Measurements from ENCODE around the gene HIF1AN. TPM values are rescaled to one million over a fixed set of nuclear protein-coding genes. Genes with fewer than 3 reads are reported as not detected.

HIF1AN gene
- total RNA-seq, 2 donors from 2014 or later: 51.8 to 58.8 TPM

GRCh38 chr10:100554902-100555301 is 19.2 kb downstream of the HIF1AN start:
- H3K9me3 Mint-ChIP-seq: no peaks in the 10 kb centered on the region
- Histone ChIP-seq H3K36me3 (ENCODE audit: control insufficient read depth, insufficient read depth, low read length) (peaks cover 40% of the 10 kb centered on the region), H3K4me1 (ENCODE audit: control insufficient read depth, insufficient read depth, low read length) (peaks cover 16% of the 10 kb centered on the region), H3K4me3 (ENCODE audit: low read length) (no peak overlapping the region), H3K27me3 (ENCODE audit: control insufficient read depth, insufficient read depth, low read length, poor library complexity, severe bottlenecking) (no peaks in the 10 kb centered on the region), H3K27ac (ENCODE audit: low read depth, low read length) (no peak overlapping the region), H3K9me3 (ENCODE audit: control insufficient read depth, low read length) (no peaks in the 10 kb centered on the region), H3K9ac (ENCODE audit: extremely low read depth, low read length, poor library complexity, severe bottlenecking) (no peak overlapping the region)
- H3K4me3 Mint-ChIP-seq: no peak overlapping the region
- 98 to 100% methylated on average over 2 of the region's 2 CpGs for WGBS, 2 experiments (ENCODE audit: insufficient coverage in 1 of 2, insufficient read length in 1 of 2)
- no peaks in the 10 kb centered on the region for H3K27me3 Mint-ChIP-seq (ENCODE audit: insufficient read depth)
- peaks cover 37% of the 10 kb centered on the region for H3K36me3 Mint-ChIP-seq (ENCODE audit: low read depth)
- DNase-seq: no peak
- no peak overlapping the region for H3K27ac Mint-ChIP-seq
- TF ChIP-seq CTCF (conservative IDR thresholded peaks at IDR 0.05): no peak
- H3K4me1 Mint-ChIP-seq: peaks cover 17% of the 10 kb centered on the region

GRCh38 chr10:100560248-100560647 is 24.5 kb downstream of the HIF1AN start:
- no peak for DNase-seq
- Histone ChIP-seq H3K9me3 (ENCODE audit: control insufficient read depth, low read length) (no peaks in the 10 kb centered on the region), H3K4me3 (ENCODE audit: low read length) (no peak overlapping the region), H3K27me3 (ENCODE audit: control insufficient read depth, insufficient read depth, low read length, poor library complexity, severe bottlenecking) (peaks cover 9% of the 10 kb centered on the region), H3K9ac (ENCODE audit: extremely low read depth, low read length, poor library complexity, severe bottlenecking) (no peak overlapping the region), H3K4me1 (ENCODE audit: control insufficient read depth, insufficient read depth, low read length) (no peaks in the 10 kb centered on the region), H3K36me3 (ENCODE audit: control insufficient read depth, insufficient read depth, low read length) (peaks cover 12% of the 10 kb centered on the region), H3K27ac (ENCODE audit: low read depth, low read length) (no peak overlapping the region)
- Mint-ChIP-seq H3K9me3 (no peaks in the 10 kb centered on the region), H3K27me3 (ENCODE audit: insufficient read depth) (peaks cover 8% of the 10 kb centered on the region), H3K4me1 (peaks cover 14% of the 10 kb centered on the region), H3K4me3 (no peak overlapping the region), H3K27ac (no peak overlapping the region), H3K36me3 (ENCODE audit: low read depth) (peaks cover 21% of the 10 kb centered on the region)
- TF ChIP-seq CTCF (conservative IDR thresholded peaks at IDR 0.05): no peak
- WGBS, 2 experiments (ENCODE audit: insufficient coverage in 1 of 2, insufficient read length in 1 of 2): 92% methylated on average over 1 of the region's 1 CpG; no CpG with 5 or more reads in 1 of the 2 experiments

GRCh38 chr10:100561005-100561404 is 25.3 kb downstream of the HIF1AN start:
- peaks cover 8% of the 10 kb centered on the region for H3K27me3 Mint-ChIP-seq (ENCODE audit: insufficient read depth)
- H3K4me1 ChIP-seq (ENCODE audit: control insufficient read depth, insufficient read depth, low read length): no peaks in the 10 kb centered on the region
- peaks cover 17% of the 10 kb centered on the region for H3K27me3 ChIP-seq (ENCODE audit: control insufficient read depth, insufficient read depth, low read length, poor library complexity, severe bottlenecking)
- H3K9me3 Mint-ChIP-seq: no peaks in the 10 kb centered on the region
- peaks cover 19% of the 10 kb centered on the region for H3K36me3 Mint-ChIP-seq (ENCODE audit: low read depth)
- H3K4me3 Mint-ChIP-seq: no peak overlapping the region
- H3K9ac ChIP-seq (ENCODE audit: extremely low read depth, low read length, poor library complexity, severe bottlenecking): no peak overlapping the region
- H3K4me1 Mint-ChIP-seq: peaks cover 14% of the 10 kb centered on the region
- 82 to 95% methylated on average over 2 of the region's 2 CpGs for WGBS, 2 experiments (ENCODE audit: insufficient coverage in 1 of 2, insufficient read length in 1 of 2)
- peaks cover 12% of the 10 kb centered on the region for H3K36me3 ChIP-seq (ENCODE audit: control insufficient read depth, insufficient read depth, low read length)
- H3K4me3 ChIP-seq (ENCODE audit: low read length): no peak overlapping the region
- no peak overlapping the region for H3K27ac ChIP-seq (ENCODE audit: low read depth, low read length)
- DNase-seq: no peak
- H3K9me3 ChIP-seq (ENCODE audit: control insufficient read depth, low read length): no peaks in the 10 kb centered on the region
- no peak overlapping the region for H3K27ac Mint-ChIP-seq
- no peak for TF ChIP-seq CTCF (conservative IDR thresholded peaks at IDR 0.05)

Measured in endodermal cell (in vitro differentiated cells).